Measurements from ENCODE around the gene PXYLP1. TPM values are rescaled to one million over a fixed set of nuclear protein-coding genes. Genes with fewer than 3 reads are reported as not detected.

PXYLP1 gene, protein sequence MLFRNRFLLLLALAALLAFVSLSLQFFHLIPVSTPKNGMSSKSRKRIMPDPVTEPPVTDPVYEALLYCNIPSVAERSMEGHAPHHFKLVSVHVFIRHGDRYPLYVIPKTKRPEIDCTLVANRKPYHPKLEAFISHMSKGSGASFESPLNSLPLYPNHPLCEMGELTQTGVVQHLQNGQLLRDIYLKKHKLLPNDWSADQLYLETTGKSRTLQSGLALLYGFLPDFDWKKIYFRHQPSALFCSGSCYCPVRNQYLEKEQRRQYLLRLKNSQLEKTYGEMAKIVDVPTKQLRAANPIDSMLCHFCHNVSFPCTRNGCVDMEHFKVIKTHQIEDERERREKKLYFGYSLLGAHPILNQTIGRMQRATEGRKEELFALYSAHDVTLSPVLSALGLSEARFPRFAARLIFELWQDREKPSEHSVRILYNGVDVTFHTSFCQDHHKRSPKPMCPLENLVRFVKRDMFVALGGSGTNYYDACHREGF
- total RNA-seq, result 10 to 100 TPM; 19.2 to 29.6 TPM
- 1 to 10 TPM; 3.8 to 5.8 TPM for polyA plus RNA-seq
- long read RNA-seq, donor 1, full-length matches to known transcripts, result 18 of 44 reads
- long read RNA-seq, donor 1, partial matches to known transcripts, result 6 of 44 reads
- long read RNA-seq, donor 1, other reads (novel, unspliced or antisense), result 20 of 44 reads
- long read RNA-seq, donor 2, transcript PXYLP1-201 (6 exons, 3,281 nt), result major isoform, 8 of 17 reads
- long read RNA-seq, donor 2, partial matches to known transcripts, result 3 of 17 reads
- long read RNA-seq, donor 2, other reads (novel, unspliced or antisense), result 6 of 17 reads

DNA sequence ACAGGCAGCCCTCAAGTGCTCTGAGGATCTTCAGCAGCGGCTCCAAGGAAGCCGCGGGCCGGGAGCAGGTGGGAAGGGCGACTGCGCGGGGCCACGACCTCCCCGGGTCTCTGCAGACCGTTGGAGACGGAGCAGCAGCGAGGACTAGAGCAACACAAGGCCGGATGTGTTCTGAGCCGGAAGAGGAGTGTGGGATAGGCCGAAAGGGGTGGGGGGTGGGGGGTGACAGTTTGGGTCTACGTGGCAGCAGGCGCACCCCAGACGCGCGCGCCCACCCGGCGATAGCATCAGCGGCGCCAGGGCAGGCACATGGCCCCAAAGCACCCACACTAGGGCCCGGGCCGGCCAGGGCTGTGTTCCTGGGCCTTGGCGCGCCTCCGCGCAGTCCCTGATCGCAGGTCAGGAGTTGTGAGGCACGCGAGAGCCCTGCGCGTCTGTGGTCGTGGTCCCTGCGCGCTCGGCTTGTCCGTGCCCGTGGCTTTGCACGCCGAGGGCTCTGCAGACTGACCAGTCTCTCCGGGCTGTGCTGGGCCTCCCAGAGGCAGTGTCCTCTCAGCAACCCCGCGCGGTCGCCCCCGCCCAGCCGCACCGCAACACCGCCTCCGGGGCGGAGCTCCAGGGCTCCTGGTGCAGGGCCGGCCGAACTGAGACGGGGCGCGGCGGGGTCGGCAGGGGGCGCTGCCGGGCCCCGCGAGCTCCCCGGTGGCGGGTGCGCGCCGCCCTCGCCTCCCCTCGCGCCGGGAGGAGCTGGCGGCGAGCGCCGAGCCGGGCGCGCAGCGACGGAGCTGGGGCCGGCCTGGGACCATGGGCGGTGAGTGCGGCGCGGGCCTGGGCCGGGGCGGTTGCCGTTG, at the start of gene PXYLP1:
Gene PXYLP1 (plus strand): TSS at position 725 of the 851 bp plus-strand sequence. CDS start 28,351 bp downstream, outside the sequence.
- intact Hi-C loops (cut with DNase I), result loop anchor here (2.0 to 10.0 kb wide), 4 partner anchors 47 to 226 kb away; no protein-coding TSS in a partner anchor
- peak within 1 kb of the TSS; percentile 58 to 84 for H3K4me3 ChIP-seq (ENCODE audit: low read length in 2 of 2)
- H3K27ac ChIP-seq (ENCODE audit: low read depth in 1 of 2, low read length in 2 of 2), result peak within 1 kb of the TSS; percentile 45 to 69
- H3K27me3 ChIP-seq (ENCODE audit: control insufficient read depth in 1 of 2, insufficient read depth in 2 of 2, low read length in 1 of 2), result no peaks in the 10 kb centered on the region
- ATAC-seq (ENCODE audit: low FRiP score), result peak; percentile 98
- 1 to 3% methylated on average over 49 to 92 of the region's 92 CpGs for WGBS, 2 donors
- no peaks in the 10 kb centered on the region for H3K9me3 ChIP-seq (ENCODE audit: control insufficient read depth, low read length)
- peak; percentile 96 to 98 for DNase-seq
- no peaks in the 10 kb centered on the region for H3K36me3 ChIP-seq (ENCODE audit: control insufficient read depth in 1 of 2, insufficient read depth in 2 of 2, low read length in 1 of 2)
- no peaks in the 10 kb centered on the region for H3K4me1 ChIP-seq (ENCODE audit: control insufficient read depth in 1 of 2, insufficient read depth in 2 of 2, low read length in 2 of 2)

DNA sequence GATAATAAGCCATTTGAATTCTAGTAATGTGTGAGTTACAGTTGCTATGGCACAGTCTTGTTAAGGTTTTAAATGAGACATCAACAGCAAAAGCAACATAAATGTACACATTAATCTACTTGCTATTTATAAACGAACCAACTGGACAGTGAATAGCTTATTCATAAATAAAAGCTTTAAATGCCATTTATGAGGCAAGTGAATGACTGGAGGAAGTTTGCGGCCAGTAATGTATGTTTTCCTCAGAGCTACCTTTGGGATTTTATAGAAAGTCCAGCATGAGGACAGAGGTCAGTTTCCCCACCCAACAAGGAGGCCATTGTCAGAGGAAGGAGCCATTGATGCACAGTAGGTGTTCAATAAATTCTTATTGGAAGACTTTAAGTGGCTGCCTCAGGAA, 48.0 kb upstream of the PXYLP1 start:
- Histone ChIP-seq H3K27me3 (ENCODE audit: control insufficient read depth in 1 of 2, insufficient read depth in 2 of 2, low read length in 1 of 2) (no peaks in the 10 kb centered on the region), H3K36me3 (ENCODE audit: control insufficient read depth in 1 of 2, insufficient read depth in 2 of 2, low read length in 1 of 2) (no peaks in the 10 kb centered on the region), H3K4me1 (ENCODE audit: control insufficient read depth in 1 of 2, insufficient read depth in 2 of 2, low read length in 2 of 2) (no peaks in the 10 kb centered on the region), H3K9me3 (ENCODE audit: control insufficient read depth, low read length) (peaks cover 3% of the 10 kb centered on the region), H3K4me3 (ENCODE audit: low read length in 2 of 2) (no peak overlapping the region), H3K27ac (ENCODE audit: low read depth in 1 of 2, low read length in 2 of 2) (no peak overlapping the region)
- 61 to 87% methylated on average over 2 of the region's 2 CpGs for WGBS, 2 donors
- DNase-seq, result no peak
- intact Hi-C loops (cut with DNase I), result no loop called here
- no peak for ATAC-seq (ENCODE audit: low FRiP score)

DNA sequence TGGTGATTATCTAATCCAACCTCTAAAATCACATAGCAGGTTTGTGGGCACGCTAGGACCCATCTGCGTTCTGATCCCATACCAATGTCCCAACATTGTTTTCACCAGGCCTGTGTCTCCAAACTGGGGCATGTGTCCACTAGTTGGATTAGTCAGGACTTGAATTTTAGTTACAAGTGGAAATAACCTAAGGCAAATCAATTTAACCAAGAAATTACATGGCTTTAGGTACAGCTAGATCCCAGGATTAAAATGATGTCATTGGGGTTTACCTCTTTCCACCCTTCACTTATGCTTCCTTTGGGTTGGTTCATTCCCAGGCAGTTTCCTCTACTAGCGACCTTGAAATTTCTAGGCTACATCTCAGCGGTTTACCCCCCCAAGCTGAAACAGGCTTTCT, 47.2 kb upstream of the PXYLP1 start:
- no peaks in the 10 kb centered on the region for H3K36me3 ChIP-seq (ENCODE audit: control insufficient read depth in 1 of 2, insufficient read depth in 2 of 2, low read length in 1 of 2)
- no peak overlapping the region for H3K27ac ChIP-seq (ENCODE audit: low read depth in 1 of 2, low read length in 2 of 2)
- H3K27me3 ChIP-seq (ENCODE audit: control insufficient read depth in 1 of 2, insufficient read depth in 2 of 2, low read length in 1 of 2), result no peaks in the 10 kb centered on the region
- DNase-seq (no peak), ATAC-seq (ENCODE audit: low FRiP score) (no peak)
- H3K4me3 ChIP-seq (ENCODE audit: low read length in 2 of 2), result no peak overlapping the region
- 83 to 97% methylated on average over 4 of the region's 4 CpGs for WGBS, 2 donors
- intact Hi-C loops (cut with DNase I), result no loop called here
- no peaks in the 10 kb centered on the region for H3K4me1 ChIP-seq (ENCODE audit: control insufficient read depth in 1 of 2, insufficient read depth in 2 of 2, low read length in 2 of 2)
- H3K9me3 ChIP-seq (ENCODE audit: control insufficient read depth, low read length), result peaks cover 3% of the 10 kb centered on the region

DNA sequence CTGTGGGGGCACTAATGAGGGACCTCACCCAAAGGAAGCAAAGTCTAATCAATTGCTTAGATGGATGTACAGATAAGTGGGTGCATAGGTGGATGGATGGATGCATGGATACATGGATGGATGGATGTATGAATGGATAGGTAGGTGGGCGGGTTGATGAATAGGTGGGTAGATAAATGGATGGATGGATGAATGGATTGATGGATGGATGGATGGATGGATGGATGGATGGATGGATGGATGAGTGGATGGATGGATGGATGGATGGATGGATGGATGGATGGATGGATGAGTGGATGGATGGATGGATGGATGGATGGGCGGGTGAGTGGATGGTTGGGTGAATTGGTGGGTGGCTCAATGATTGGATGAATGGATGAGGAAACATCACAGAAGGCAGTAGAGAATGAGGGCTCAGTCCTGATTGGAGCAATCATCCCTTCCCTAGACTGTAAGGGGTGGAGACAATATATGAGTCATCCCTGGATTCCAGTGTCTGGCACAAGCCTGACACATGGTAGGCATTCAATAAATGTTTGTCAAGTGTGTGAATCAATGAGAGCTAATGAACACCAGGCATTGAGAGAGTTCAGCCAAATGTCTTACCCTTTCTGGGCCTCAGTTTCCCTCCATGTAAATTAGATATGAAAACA, 40.4 kb upstream of the PXYLP1 start:
- Histone ChIP-seq H3K9me3 (ENCODE audit: control insufficient read depth, low read length) (no peaks in the 10 kb centered on the region), H3K27me3 (ENCODE audit: control insufficient read depth in 1 of 2, insufficient read depth in 2 of 2, low read length in 1 of 2) (no peaks in the 10 kb centered on the region), H3K27ac (ENCODE audit: low read depth in 1 of 2, low read length in 2 of 2) (no peak overlapping the region), H3K36me3 (ENCODE audit: control insufficient read depth in 1 of 2, insufficient read depth in 2 of 2, low read length in 1 of 2) (no peaks in the 10 kb centered on the region), H3K4me3 (ENCODE audit: low read length in 2 of 2) (no peak overlapping the region), H3K4me1 (ENCODE audit: control insufficient read depth in 1 of 2, insufficient read depth in 2 of 2, low read length in 2 of 2) (no peaks in the 10 kb centered on the region)
- intact Hi-C loops (cut with DNase I), result loop anchor here (5.0 kb wide), 2 partner anchors 84 to 294 kb away; no protein-coding TSS in a partner anchor
- DNase-seq (no peak), ATAC-seq (ENCODE audit: low FRiP score) (no peak)
- WGBS, 2 donors, result 71 to 96% methylated on average over 2 of the region's 2 CpGs

DNA sequence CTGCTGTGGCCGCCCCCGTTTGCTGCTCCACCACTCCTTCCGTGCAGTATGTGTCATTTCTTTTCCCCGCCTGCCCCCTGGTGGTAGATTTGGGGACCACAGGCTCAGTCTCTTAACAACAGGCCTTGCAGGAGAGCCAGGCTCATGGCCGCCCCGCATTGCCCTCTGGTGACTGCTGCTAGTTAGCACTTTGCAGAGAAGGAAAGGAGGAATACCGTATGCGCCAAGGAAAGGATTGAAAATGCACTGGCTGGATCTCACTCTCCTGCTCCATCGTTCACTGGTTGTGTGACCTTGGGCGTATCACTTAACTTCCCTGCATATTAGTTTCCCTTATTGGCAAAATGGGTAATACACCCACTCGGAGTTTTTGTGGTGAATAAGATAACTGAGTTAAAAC, 39.3 kb upstream of the PXYLP1 start:
- Histone ChIP-seq H3K27ac (ENCODE audit: low read depth in 1 of 2, low read length in 2 of 2) (no peak overlapping the region), H3K4me1 (ENCODE audit: control insufficient read depth in 1 of 2, insufficient read depth in 2 of 2, low read length in 2 of 2) (no peaks in the 10 kb centered on the region), H3K4me3 (ENCODE audit: low read length in 2 of 2) (no peak overlapping the region), H3K27me3 (ENCODE audit: control insufficient read depth in 1 of 2, insufficient read depth in 2 of 2, low read length in 1 of 2) (no peaks in the 10 kb centered on the region), H3K9me3 (ENCODE audit: control insufficient read depth, low read length) (no peaks in the 10 kb centered on the region), H3K36me3 (ENCODE audit: control insufficient read depth in 1 of 2, insufficient read depth in 2 of 2, low read length in 1 of 2) (no peaks in the 10 kb centered on the region)
- DNase-seq (peak; percentile 98 to 99), ATAC-seq (ENCODE audit: low FRiP score) (peak; percentile 98)
- 9% methylated on average over 11 of the region's 11 CpGs for WGBS, 2 donors
- intact Hi-C loops (cut with DNase I), result loop anchor here (1.0 to 5.0 kb wide), 5 partner anchors 85 to 295 kb away; no protein-coding TSS in a partner anchor

DNA sequence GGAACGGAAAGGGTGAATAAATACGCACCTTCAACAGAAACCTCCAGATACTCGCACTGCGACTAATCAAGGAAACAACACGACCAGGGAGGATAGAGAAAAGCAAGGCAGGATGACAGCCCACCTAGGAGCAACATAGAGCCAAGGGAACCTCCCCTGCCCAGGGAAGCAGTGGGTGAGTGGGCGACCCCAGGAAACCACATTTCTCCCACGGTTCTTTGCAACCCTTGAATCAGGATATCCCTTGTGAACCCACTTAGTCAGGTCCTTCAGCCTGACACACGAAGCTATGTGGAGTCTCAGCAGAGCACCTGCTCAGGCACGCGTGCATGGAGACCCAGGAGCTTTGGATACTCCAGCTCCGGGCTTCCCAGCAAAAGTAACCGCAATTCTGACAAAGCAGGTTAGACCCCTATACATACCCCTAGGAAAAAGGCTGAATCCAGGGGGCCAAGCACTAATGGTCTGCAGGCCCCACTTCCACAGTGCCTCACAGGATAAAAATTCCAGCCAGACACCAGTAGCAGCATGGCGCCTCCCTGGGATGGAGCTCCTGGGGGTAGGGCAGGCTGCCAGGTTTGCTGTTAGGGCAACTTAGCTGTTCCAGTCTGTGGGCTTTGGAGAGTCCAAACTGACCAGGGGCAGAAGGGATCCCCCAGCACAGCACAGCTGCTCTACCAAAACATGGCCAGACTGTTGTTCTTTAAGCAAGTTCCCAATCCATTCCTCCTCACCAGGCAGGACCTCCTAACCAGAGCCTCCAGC, 38.4 kb upstream of the PXYLP1 start:
- Histone ChIP-seq H3K36me3 (ENCODE audit: control insufficient read depth in 1 of 2, insufficient read depth in 2 of 2, low read length in 1 of 2) (no peaks in the 10 kb centered on the region), H3K4me3 (ENCODE audit: low read length in 2 of 2) (no peak overlapping the region), H3K4me1 (ENCODE audit: control insufficient read depth in 1 of 2, insufficient read depth in 2 of 2, low read length in 2 of 2) (no peaks in the 10 kb centered on the region), H3K9me3 (ENCODE audit: control insufficient read depth, low read length) (no peaks in the 10 kb centered on the region), H3K27ac (ENCODE audit: low read depth in 1 of 2, low read length in 2 of 2) (no peak overlapping the region), H3K27me3 (ENCODE audit: control insufficient read depth in 1 of 2, insufficient read depth in 2 of 2, low read length in 1 of 2) (no peaks in the 10 kb centered on the region)
- intact Hi-C loops (cut with DNase I), result loop anchor here (2.0 to 5.0 kb wide), 3 partner anchors 86 to 296 kb away; no protein-coding TSS in a partner anchor
- 83 to 91% methylated on average over 13 of the region's 13 CpGs for WGBS, 2 donors
- DNase-seq, result no peak
- no peak for ATAC-seq (ENCODE audit: low FRiP score)

DNA sequence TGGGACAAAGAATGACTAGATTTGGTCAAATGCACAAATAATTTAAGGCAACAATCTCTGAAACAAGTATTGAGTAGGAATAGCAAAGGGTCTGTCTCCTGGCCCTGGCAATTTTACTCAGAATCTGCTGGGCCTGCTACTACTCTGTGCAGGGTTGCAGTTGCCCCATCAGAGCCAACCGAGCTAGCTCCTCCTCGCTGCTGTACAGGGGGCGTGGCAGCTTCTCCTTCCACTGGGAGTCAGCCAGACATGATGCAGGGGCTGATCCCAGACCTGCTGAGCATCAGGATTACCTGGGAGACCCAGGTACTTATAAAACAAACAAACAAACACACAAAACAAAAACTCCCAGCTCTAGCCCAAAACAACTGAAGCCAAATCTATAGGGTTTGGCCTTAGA, 30.5 kb upstream of the PXYLP1 start:
- intact Hi-C loops (cut with DNase I), result no loop called here
- Histone ChIP-seq H3K4me1 (ENCODE audit: control insufficient read depth in 1 of 2, insufficient read depth in 2 of 2, low read length in 2 of 2) (no peaks in the 10 kb centered on the region), H3K9me3 (ENCODE audit: control insufficient read depth, low read length) (no peaks in the 10 kb centered on the region), H3K4me3 (ENCODE audit: low read length in 2 of 2) (no peak overlapping the region), H3K27ac (ENCODE audit: low read depth in 1 of 2, low read length in 2 of 2) (no peak overlapping the region), H3K36me3 (ENCODE audit: control insufficient read depth in 1 of 2, insufficient read depth in 2 of 2, low read length in 1 of 2) (no peaks in the 10 kb centered on the region), H3K27me3 (ENCODE audit: control insufficient read depth in 1 of 2, insufficient read depth in 2 of 2, low read length in 1 of 2) (no peaks in the 10 kb centered on the region)
- WGBS, 2 donors, result 75 to 81% methylated on average over 3 of the region's 3 CpGs
- DNase-seq (no peak), ATAC-seq (ENCODE audit: low FRiP score) (no peak)
